GF-D8 (cell line): ENCODE data around the gene PIGU.
"Not testable (repeated sequence)": the region's sequence is repeated elsewhere in the genome, so short reads cannot be mapped to it uniquely, and the experiment has no call there.

ENCODE experiments used
- DNase-seq: peaks from one replicate; lab custom pipeline; 2025; lab: John Stamatoyannopoulos, UW

Gene PIGU, protein sequence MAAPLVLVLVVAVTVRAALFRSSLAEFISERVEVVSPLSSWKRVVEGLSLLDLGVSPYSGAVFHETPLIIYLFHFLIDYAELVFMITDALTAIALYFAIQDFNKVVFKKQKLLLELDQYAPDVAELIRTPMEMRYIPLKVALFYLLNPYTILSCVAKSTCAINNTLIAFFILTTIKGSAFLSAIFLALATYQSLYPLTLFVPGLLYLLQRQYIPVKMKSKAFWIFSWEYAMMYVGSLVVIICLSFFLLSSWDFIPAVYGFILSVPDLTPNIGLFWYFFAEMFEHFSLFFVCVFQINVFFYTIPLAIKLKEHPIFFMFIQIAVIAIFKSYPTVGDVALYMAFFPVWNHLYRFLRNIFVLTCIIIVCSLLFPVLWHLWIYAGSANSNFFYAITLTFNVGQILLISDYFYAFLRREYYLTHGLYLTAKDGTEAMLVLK

DNA sequence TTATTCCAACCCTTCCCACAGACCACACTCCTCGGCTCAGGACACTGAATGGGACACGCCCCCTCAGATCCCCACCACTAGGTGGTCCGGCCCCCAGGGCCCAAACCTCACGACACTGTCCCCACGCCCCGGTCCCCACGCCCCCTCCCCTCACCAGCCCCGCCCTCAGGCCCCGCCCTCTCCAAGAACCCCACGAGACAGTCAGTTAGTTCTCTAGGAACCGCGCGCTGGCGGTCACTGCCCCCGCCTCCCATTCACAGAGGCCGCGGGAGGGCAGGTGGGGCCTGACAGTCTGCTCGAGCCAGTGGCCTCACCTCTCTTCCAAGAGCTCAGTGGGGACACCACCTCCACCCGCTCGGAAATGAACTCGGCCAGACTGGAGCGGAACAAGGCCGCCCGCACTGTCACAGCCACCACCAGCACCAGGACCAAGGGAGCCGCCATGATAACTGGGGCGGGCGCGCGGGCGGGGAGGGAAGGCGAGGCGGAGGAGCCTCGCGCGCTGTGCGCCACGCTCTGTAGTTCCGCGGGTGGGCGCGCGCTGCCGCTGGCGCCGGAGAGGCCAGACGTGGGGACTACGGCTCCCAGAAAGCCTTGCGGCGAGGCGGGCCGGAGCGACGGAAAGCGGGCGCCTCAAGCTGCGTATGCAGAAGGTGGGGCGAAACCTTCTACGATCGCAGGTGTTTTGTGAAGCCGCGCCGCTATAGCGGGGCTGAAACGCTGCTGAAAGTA, at the start of gene PIGU:
TSS of gene PIGU (minus strand) at position 451 of the 732 bp plus-strand sequence. CDS start at position 444, 7 bp downstream.
- peak; percentile 86 for DNase-seq

DNA sequence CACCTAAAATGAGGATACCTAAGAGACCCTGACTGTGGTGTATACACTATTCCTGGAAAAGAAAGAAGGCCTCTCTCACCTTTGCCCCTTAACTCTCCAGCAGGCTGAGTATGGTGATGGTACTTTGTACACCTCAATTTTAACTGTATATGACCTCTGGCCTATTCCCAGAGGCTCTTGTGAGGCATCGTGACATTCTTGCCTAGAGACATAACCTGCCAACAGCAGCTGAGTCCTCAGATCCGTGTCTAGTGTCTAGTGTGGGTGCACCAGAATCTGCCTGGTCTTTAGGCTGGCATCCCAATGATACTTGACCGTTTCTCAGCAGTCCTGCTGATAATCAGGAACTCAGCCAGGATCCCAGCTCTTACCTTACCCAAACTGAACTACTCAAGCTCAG, 47.3 kb upstream of the PIGU start:
- DNase-seq: no peak

DNA sequence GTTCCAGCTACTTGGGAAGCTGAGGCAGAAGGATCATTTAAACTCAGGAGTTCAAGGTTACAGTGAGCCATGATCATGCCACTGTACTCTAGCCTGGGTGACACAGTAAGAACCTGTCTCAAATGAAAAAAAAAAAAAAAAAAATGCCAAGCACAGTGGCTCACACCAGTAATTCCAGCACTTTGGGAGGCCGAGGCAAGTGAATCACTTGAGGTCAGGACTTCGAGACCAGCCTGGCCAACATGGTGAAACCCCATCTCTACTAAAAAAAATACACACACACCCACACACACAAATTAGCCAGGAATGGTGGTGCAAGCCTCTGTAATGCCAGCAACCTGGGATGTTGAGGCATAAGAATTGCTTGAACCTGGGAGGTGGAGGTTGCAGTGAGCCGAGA, 45.7 kb upstream of the PIGU start:
- DNase-seq: not testable (repeated sequence)

DNA sequence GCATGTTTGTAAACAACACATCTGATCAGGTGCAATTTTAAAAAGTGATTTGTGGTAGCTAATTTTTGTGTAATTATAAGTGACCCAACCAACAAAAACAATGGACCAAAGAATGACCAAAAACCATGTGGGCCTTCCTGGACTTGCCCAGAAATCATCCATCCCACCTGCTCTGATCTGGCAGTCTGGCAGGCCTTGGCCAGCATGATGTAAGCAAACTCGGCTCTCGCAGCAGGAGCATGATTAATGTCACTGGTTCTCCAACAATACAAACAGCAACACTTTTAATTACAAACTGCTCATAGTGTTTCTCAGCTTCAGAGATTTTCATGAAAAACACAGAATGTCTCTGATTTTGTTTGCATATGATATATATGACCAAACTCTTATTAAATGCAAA, 43.4 kb upstream of the PIGU start:
- DNase-seq: no peak

DNA sequence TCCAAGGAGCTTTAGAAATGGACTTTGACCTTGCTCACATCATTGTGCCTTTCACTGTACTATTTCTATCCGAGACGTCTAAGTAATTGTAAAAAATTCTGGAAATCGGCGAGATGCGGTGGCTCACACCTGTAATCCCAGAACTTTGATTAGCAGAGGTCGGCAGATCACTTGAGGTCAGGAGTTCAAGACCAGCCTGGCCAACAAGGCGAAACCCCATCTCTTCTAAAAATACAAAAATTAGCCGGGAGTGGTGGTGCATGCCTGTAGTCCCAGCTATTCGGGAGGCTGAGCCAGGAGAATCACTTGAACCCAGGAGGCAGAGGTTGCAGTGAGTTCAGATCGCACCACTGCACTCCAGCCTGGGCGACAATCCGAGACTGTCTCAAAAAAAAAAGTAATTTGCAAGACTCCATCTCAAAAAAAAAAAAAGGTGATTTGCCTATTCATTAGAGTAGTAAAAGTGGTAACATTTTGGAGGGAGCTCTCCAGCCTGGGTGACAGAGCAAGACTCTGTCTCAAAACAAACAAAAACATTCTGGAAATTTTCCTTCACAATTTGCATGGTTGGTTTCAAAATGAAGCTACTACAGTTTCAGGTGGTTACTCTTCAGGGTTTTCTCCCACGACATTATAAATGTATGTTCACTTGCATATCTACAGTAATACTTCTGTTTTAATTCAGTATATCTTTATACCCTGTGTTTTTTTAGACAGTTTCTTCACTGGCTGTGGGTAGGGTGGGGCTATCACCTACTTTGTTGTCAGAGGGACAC, 42.5 kb upstream of the PIGU start:
- not testable (repeated sequence) for DNase-seq

DNA sequence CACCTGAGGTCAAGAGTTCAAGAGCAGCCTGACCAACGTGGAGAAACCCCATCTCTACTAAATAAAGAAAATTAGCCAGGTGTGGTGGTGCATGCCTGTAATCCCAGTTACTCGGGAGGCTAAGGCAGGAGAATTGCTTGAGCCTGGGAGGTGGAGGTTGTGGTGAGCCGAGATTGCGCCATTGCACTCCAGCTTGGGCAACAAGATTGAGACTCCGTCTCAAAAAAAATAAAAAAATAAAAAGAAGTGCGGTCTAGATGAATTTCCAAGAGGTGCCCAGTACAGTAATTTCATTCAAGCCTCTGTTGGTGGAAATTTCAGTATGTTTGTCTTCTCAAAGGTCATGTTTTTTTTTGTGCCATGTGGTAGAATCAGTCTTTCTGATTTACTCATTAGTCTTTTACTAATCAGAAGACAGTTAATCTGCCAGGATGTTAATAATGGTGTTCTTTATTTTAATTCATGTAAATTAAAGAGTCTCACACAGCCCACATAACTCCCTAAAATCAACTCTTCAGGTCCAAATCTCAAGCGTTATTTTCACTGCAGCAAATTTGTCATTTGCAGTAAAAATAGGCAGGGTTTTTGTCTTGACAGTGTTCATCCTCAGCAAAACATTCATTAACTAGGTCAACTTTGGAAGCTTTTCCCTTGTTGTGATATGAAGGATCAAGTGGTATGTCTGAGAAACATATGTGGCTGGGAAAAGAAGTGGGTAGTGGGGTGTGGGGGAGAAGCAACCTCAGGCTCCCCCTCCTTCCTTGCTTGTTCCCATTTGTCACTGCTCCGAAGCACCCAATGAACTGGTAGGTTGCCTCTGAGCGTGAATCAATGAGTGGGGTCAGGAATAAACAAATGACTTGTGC, 40.6 kb upstream of the PIGU start:
- no peak for DNase-seq

DNA sequence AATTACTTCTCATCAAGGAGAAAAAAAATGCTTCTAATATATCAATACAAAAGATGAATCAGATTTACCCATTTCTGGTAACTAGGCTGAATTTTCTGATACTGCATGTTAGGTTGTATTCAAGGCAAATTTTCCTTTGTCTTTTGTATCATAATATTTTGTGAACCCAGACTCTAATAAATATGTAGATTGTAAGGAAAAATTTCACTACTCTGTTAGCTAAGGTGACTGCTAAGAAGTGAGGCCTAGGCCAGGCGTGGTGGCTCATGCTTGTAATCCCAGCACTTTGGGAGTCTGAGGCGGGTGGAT, 40.0 kb upstream of the PIGU start:
- no peak for DNase-seq

DNA sequence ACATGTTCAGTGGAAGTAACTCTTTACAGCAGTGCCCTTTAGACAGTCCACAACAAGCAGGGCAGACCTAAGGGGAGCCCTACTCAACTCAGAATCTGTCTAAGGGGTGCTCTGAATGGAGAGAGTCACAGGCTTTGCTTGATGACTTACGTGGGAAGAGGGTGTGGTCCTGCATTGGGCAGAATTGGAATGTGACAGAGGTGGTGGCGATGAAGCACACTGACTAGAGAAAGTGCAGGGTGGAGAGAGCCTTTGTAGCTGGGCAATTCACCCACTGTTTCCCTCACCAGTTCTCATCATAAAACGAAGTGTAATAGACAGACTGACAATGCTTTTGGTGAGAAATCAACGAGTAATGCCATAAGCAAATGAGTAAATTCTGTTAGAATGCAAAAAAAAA, 38.5 kb upstream of the PIGU start:
- DNase-seq: no peak

DNA sequence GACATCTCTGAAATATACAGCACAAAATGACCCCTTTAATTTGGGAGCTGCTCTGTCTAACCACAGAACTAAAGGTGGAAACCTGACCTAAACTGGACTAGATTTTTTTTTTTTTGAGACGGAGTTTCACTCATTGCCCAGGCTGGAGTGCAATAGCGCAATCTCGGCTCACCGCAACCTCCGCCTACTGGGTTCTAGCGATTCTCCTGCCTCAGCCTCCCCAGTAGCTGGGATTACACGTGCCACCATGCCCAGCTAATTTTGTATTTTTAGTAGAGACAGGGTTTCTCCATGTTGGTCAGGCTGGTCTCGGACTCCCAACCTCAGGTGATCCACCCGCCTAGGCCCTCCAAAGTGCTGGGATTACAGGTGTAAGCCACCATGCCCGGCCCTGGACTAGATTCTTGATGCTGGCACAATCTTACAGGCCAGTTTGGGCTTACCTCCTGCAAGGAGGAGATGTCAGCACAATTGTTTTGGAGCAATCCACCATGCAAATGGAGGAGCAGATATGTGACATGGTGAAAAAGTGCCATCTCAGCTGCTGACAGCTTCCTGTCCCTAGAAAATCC, 37.1 kb upstream of the PIGU start:
- DNase-seq: not testable (repeated sequence)

DNA sequence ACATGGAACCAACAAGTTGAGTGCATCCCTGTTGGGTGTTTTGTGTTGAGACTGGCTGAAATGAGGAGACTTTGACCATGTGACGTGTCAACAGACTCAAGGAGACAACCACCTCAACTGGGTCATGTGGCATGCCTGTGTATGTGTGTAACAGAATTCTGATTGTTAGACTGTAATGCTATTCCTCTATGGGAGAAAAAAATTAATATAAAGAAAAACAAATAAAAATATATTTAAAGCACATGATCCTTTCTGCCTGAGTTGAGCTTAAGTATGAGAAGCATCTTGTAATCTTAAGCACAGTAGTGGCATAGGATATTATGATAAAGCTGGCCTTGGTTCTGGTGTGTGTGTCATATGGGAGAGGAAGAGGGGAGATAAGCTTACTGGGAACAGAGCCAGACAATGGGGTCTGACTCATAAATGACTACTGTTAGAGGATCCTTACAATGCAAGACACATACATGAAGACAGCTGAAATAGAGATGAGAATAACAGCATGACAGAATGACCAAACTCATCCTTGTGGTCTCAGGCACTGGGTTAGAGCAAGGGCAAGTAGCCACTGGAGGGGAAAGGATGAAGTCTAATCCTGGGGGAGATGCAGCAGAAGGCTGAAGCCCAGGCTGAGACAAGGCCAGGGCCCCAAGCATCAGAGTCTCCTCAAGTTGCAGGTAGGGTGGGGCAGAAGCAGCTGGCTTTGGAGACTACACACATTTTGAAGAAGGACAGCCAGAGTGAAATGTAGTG, 36.5 kb upstream of the PIGU start:
- DNase-seq: no peak

DNA sequence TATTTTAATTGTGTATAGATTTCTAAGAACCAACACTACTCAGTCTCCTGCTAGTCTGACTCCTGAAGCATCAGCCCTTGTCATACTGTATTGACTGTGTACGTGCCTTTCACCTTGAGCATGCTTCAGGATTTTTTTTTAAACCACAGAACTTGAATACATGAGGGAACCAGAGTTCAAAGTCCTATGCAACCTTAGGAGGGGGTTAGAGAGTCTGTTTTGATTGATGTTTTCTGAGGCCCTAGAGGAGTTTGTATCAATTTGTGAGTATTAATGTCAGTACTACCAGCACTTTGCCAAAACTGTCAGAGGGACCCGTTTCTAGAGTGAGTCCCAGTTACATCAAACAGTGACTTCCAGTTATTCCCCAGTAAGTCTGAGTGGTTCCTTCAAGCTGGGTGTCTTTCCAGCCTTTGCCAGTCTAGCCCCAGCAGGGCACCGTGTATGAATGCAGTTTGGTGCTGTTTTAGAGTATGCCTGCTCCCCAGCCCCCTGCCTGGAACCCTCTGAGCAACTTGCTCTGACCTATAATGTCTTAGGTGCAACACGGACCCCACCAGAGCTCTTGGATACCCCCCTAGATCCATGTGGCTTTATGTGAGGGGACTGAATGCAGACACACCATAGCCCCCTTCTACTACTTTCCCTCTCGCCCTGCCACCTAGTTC, 35.8 kb upstream of the PIGU start:
- no peak for DNase-seq

DNA sequence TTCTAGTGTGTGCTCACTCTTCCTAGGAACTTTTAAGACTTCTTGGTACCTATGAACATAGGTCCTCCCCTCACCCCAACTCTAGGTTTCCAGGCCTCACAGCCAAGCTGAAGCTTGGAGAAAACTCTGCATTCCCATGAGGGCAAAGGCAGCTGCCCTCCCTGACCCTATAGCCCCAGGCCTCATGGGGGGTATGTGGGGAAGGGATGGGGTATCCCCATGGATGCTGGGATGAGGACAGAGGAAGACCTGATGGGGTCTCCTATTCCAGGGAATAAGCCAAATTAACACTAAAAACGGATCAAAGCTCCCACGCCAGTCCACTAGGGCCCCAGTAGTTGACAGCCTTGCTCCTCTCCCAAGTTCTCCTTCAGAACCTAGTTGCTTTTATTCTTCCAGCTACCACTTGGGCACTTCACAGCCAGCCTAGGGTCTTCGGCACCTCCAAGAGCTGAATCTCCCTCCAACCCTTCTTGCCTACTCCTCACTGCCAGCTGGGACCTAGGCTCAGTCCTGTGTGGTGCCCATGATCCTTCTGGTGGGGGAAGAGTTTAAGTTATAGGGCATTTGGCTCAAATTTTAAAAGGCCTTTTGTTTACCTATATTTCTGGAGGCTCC, 35.0 kb upstream of the PIGU start:
- DNase-seq: no peak

DNA sequence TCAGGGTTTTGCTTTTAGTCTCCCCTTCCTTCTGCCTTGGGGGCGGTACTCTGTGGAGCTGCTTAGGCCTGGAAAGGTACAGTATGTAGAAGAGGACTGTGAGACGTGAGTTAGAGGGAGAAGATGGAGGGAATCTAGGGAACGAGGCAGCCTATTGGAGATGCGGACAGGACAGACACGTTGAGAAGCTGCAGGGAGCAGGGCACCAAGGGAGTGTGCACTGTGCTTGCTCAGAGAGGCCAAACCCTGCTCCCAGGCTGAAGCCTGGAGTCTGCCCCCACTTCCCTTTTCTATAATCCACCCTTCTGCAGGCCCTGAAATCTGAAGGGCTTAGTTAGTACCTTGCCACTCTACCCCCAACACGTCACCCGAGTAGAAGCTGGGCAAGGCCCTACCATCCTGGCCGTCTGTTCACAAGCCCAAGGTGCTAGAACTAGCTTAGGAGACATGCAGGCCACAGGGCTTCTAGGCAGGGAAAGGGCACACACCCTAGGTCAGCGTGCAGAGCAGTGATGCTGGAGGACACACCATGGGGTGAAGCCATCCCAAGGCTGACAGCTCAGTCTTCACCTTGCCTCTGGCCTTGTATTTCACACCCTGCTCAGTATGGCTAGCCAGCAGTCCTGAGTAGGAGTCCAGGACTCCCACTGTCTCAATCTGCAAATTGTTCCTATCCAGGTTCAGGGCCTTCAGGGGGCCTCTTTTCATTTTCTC, 34.1 kb upstream of the PIGU start:
- no peak for DNase-seq

DNA sequence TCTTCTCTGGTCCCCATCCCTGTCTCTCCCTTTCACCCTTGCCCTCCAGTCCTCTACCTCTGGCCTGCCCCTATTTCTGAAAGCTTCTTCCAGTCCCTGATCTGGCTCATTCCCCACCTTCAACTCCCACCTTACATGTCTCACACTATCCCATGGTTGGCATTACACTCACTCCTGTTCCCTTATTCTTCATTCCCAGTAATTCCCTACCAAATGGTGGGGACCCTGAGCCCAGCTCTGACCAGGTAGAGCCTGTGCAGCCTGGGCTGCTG, 33.6 kb upstream of the PIGU start:
- DNase-seq: no peak

DNA sequence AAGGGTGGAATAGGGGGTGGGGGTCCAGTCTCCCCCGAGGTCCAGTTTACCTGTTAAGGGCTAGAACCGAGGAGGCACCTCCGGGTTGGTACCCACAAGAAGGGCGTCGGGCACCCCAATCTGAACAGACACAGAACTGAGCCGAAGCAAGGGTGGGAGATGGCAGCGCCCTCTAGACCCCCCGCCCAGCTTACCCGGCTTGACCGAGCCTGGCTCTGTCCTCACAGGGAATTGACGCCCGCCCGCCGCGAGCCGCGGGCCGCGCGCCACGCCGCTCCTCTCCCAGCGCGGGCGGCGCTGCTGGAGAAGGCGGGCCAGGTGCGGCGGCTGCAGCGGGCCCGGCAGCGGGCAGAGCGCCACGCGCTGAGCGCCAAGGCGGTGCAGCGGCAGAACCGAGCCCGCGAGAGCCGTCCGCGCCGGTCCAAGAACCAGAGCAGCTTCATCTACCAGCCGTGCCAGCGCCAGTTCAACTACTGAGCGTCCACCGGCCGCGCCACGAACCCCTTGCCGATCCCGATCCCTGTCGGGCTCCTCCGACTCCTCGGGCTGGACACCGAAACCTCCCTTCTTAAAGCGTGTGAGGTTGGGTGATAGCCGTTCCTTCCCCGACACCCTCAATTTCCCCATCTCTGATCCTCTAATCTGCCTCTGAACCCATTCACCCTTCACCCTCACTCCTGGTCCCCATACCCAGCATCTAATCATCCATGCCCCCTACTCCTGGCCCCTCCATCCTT, 33.1 kb upstream of the PIGU start:
- DNase-seq: peak; percentile 60

DNA sequence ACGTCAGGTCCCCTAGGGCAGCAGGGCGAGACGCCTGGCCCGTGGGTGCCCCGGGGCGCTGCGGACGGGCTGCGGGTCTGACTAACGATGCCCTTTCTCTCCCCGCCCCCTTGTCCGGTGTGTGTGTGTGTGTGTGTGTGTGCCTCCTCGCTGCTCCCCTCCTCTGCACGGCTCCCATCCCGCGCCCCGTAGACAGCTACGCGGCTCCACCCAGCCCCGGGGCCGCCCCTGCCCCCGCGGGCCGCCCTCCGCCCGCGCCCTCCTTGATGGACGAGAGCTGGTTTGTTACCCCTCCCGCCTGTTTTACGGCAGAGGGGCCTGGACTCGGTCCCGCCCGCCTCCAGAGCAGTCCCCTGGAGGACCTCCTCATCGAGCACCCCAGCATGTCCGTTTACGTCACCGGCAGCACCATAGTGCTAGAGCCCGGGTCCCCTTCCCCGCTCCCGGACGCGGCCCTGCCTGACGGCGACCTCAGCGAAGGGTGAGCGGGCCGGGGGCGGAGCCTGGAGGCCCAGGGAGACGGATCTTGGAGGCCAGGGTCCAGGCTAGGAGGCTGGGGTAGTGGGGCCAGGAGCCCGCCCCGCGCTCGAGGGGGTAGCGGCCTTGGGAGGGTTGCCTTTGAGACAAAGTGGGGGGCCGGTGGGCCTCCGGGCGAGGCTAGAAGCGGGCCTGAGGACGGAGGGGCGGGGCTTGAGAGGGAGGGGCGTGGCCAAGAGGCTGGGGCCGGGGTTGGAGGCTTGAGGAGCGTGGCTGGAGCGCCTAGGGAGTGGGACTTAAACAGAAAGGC, 32.3 kb upstream of the PIGU start:
- DNase-seq: peak; percentile 45

DNA sequence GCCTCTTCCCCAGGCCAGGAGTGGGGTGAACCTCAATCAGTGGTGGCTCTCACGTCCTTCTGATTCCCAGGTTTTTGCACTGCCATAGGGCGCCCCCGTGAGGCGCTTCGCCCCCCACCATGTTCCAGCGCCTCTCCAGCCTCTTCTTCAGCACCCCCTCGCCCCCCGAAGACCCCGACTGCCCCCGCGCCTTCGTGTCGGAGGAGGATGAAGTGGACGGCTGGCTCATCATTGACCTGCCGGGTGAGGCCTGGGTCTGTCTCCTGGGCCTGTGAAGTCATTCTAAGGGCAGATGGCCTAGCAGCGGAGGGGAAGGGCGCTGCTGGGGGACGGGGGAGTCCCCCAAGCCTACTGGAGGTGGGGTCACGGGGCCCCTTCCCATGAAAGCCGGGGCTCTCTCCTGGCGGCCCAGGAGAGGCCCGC, 31.7 kb upstream of the PIGU start:
- DNase-seq: no peak
